Thoracic aorta (tissue), 2 donors: ENCODE results near the gene TMEM134. TPM values are rescaled to one million over a fixed set of nuclear protein-coding genes. Genes with fewer than 3 reads are reported as not detected.

Experiments
- ATAC-seq: fragments of 150-250 bp; one replicate; pipeline ENCODE4 v1.8.0; 2017; ENCODE audit warnings: low read depth; ENCODE audit not compliant: insufficient number of reproducible peaks, low FRiP score
- DNase-seq: peaks from one replicate; pipeline ENCODE4 v3.0.0-alpha.2; 2020; ENCODE audit warnings: low spot score
- H3K27ac ChIP-seq, 2 donors: fragments of 200-600 bp; sonication (generic); 1 replicate in 1 of 2; 2 replicates in 1 of 2; pipeline ENCODE4 v1.5.1; 2016; ENCODE audit warnings: mild to moderate bottlenecking in 2 of 2, moderate library complexity in 2 of 2
- H3K27me3 ChIP-seq: fragments of 200-600 bp; sonication (generic); replicated peaks from 2 replicates; pipeline ENCODE4 v1.6.0; 2016; ENCODE audit warnings: mild to moderate bottlenecking; ENCODE audit not compliant: insufficient read depth
- H3K36me3 ChIP-seq: fragments of 200-600 bp; sonication (generic); one replicate; pipeline ENCODE4 v1.5.1; 2016
- H3K4me1 ChIP-seq, 2 donors: fragments of 200-600 bp; sonication (generic); 1 replicate in 1 of 2; 2 replicates in 1 of 2; pipeline versions ENCODE4 v1.5.1 to v1.6.0; 2016; ENCODE audit warnings: low read depth in 2 of 2, mild to moderate bottlenecking in 1 of 2; ENCODE audit not compliant: control insufficient read depth in 1 of 2
- H3K4me3 ChIP-seq: fragments of 200-600 bp; sonication (generic); 2 replicates; pipeline ENCODE4 v1.5.1; 2016; ENCODE audit warnings: mild to moderate bottlenecking
- H3K9me3 ChIP-seq: fragments of 200-600 bp; sonication (generic); 2 replicates; pipeline ENCODE4 v1.5.1; 2016
- total RNA-seq, 2 donors: library from RNA; depleted of rRNA; stranded (reverse); fragments of >200 nt; gene quantifications; one replicate each; pipeline versions ENCODE4 v1.1.0 to v1.2.3, GENCODE V29; 2016
- TF ChIP-seq, protein P1 (sequence below): fragments of 200-600 bp; sonication (generic); IDR thresholded peaks from one replicate; pipeline ENCODE4 v1.5.1; 2019; ENCODE audit warnings: antibody characterized with exemption

TMEM134 gene
- total RNA-seq, 2 donors from 2014 or later = 66.7 to 67.7 TPM

DNA sequence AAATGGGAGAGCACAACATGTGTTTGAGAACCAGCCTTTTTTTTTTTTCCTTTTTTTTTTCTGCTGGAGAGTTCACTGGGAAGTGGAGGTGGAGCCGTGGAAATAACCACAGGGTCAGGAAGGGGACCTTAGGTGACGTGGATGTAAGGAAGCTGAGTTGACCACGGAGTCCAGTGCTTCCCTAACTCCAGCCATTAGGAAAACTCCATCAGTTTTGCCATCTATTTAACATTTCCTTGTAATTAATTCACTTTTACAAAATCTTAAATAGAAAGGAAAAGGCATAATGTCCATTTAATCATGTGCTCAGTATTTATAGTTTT is 40.9 kb upstream of the TMEM134 start:
- DNase-seq (no peak), ATAC-seq (no peak)
- TF ChIP-seq, protein P1, sequence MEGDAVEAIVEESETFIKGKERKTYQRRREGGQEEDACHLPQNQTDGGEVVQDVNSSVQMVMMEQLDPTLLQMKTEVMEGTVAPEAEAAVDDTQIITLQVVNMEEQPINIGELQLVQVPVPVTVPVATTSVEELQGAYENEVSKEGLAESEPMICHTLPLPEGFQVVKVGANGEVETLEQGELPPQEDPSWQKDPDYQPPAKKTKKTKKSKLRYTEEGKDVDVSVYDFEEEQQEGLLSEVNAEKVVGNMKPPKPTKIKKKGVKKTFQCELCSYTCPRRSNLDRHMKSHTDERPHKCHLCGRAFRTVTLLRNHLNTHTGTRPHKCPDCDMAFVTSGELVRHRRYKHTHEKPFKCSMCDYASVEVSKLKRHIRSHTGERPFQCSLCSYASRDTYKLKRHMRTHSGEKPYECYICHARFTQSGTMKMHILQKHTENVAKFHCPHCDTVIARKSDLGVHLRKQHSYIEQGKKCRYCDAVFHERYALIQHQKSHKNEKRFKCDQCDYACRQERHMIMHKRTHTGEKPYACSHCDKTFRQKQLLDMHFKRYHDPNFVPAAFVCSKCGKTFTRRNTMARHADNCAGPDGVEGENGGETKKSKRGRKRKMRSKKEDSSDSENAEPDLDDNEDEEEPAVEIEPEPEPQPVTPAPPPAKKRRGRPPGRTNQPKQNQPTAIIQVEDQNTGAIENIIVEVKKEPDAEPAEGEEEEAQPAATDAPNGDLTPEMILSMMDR = no peak
- Histone ChIP-seq H3K36me3 (no peaks in the 10 kb centered on the region), H3K4me3 (no peak overlapping the region), H3K9me3 (no peaks in the 10 kb centered on the region), H3K27ac (no peak overlapping the region), H3K27me3 (no peaks in the 10 kb centered on the region), H3K4me1 (peaks cover 17 to 32% of the 10 kb centered on the region in 2 donors)

DNA sequence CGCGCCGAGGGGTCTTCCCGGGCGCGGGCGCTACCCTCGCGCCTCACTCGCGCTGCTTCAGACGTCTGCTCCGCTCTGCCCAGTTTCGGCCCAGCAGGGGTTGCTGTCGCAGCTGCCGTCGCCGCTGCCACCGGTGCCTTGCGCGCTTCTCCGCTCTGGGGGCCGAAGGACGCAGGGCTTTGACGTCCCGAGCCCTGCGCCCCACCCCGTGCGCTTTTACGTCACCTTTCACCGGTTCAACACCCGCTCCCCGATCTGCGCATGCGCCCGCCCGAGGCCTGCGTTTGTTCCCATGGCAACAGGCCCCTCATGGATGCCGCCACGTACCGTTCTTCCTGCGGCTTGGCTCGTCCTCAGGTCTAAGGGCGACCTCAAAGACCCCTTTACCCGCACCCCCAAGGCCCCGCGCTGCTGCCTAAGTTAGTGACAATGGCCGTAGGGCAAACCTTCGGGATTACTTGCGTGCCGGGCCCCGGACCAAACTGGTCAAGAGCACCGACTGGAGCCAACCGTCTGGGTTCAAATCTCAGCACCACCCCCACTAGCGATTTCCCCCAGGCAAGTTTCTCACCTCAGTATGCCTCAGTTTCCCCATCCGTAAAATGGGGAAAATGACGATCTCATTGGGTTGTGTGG is 39.6 kb upstream of the TMEM134 start:
- Histone ChIP-seq H3K27ac (peak overlapping the region; percentile 98), H3K27me3 (no peaks in the 10 kb centered on the region), H3K4me1 (peaks cover 20 to 46% of the 10 kb centered on the region in 2 donors), H3K9me3 (no peaks in the 10 kb centered on the region), H3K36me3 (no peaks in the 10 kb centered on the region), H3K4me3 (peak overlapping the region; percentile 84)
- DNase-seq (peak; percentile 99), ATAC-seq (peak; percentile 32)
- TF ChIP-seq, protein P1 = no peak

DNA sequence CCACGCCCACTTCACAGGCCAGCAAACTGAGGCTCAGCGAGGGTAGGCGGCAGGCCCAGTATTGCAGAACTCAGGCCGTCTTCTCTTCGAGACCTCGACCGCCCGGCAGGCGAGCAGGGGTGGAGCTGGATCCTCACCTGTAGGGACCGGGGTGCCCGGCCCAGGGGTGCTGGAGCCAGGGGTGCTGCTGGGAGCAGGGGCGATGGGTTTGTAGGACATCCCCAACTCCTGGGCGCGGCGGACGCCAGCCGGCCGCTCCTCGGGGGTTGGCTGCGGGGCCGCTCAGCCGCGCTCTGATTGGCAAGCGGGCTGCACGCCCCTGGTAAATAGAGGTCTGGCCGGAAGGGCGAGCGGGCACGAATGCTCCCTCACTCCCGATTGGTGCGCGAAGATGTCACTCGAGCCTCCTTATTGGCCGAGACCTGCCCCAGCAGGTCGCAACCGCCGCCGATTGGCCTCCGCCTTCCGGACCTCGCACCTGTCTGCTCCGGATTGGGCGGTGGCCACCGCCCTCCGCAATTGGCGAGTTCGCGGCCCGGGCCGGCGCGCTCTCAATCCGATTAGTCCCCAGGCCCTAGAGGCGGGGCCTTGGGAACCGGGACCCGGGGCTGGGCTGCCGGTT is 38.9 kb upstream of the TMEM134 start, which contains the start of gene CDK2AP2:
TSS of gene CDK2AP2 (minus strand) at position 299 of the 622 bp plus-strand sequence. CDS start at position 219, 80 bp downstream.
- Histone ChIP-seq H3K4me1 (peaks cover 21 to 50% of the 10 kb centered on the region in 2 donors), H3K27ac (peak within 1 kb of the TSS; percentile 98), H3K9me3 (no peaks in the 10 kb centered on the region), H3K27me3 (no peaks in the 10 kb centered on the region), H3K4me3 (peak within 1 kb of the TSS; percentile 84), H3K36me3 (no peaks in the 10 kb centered on the region)
- ATAC-seq (peak; percentile 63), DNase-seq (peak; percentile 99)
- TF ChIP-seq, protein P1 = no peak

DNA sequence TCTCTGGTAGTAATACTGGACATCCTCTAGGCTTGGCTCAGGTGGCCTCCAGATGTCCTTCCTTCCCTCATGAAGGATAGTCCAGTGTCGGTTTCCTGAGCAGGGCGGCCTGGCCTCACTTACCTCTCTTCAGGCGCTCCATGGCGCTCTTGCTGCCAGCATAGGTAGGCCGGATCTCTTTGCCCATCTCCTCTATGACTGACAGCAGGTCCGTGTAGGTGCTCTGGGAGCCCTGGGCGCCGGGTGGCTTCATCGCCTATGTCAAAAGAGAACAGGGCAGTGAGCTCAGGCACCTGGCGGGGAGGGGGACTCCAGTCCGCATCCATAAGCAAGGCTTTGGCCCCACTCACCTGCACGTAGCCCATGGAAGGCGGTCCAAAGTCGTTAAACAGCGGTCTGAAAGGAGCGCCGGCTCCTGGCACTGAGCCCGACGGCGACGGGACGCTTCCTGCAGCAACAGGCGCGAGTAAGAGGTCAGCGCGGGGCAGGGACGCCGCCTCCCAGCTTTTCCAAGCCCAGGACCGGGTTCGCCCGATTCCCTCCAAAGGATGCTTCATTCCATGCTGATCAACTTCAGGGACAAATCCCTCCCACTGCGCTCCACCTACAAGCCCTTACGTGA is 38.3 kb upstream of the TMEM134 start:
- TF ChIP-seq, protein P1 = no peak
- H3K27ac ChIP-seq = peak overlapping the region; percentile 96 to 98
- DNase-seq = peak; percentile 56
- peak overlapping the region; percentile 84 for H3K4me3 ChIP-seq
- ATAC-seq = no peak
- H3K27me3 ChIP-seq = no peaks in the 10 kb centered on the region
- no peaks in the 10 kb centered on the region for H3K36me3 ChIP-seq
- peaks cover 21 to 50% of the 10 kb centered on the region in 2 donors for H3K4me1 ChIP-seq
- H3K9me3 ChIP-seq = no peaks in the 10 kb centered on the region

DNA sequence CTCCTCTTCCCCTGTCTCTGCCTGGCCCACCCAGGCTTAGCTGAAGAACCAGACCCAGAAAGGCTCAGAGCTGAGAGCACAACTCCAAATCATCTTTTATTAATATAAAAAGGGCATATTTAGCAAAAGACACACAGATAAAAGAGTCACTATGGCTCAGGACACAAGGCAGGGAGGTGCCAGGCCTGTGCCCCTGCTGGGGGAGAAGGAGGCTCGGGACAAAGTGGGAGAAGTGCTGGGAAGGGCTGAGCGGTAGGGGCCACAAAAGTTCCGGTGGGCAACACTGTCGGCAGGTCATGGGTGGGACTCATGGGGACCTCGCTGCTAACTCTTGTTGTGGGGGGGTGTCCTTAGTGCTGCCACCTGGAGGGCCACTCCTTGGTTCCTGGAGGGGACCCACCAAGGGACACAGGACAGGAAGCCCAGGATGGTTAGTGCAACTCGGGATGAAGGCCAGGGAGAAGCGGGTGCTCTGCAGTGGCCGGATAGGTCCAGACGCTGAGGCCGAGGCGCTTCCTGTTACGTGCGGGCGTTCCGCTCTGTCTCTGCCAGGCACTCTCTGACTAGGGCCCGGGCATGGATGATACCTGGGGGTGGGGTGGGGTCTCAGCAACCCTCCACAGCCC is 37.5 kb upstream of the TMEM134 start:
- H3K27me3 ChIP-seq = no peaks in the 10 kb centered on the region
- H3K4me3 ChIP-seq = peak overlapping the region; percentile 84
- DNase-seq (no peak), ATAC-seq (no peak)
- H3K27ac ChIP-seq = peak overlapping the region; percentile 96 to 98
- H3K9me3 ChIP-seq = no peaks in the 10 kb centered on the region
- H3K36me3 ChIP-seq = no peaks in the 10 kb centered on the region
- peaks cover 21 to 50% of the 10 kb centered on the region in 2 donors for H3K4me1 ChIP-seq
- TF ChIP-seq, protein P1 = peak; percentile 30
